Lower leg skin (tissue), 3 donors: ENCODE measurements around the gene ZNF69.
"Not testable (repeated sequence)": the region's sequence is repeated elsewhere in the genome, so short reads cannot be mapped to it uniquely, and the experiment has no call there.

Experiments used
- POLR2A ChIP-seq, 2 donors: fragments of 450-650 bp; IDR thresholded peaks; one replicate each; pipeline ENCODE4 v1.6.1; 2016 to 2017; ENCODE audit warnings: antibody characterized with exemption in 2 of 2, mild to moderate bottlenecking in 1 of 2, moderate library complexity in 1 of 2
- TF ChIP-seq, protein P1 (sequence below), 3 donors: fragments of 450-650 bp; IDR thresholded peaks; one replicate each; pipeline ENCODE4 v1.5.1; 2016; ENCODE audit warnings: antibody characterized with exemption in 3 of 3, mild to moderate bottlenecking in 3 of 3, moderate library complexity in 2 of 3

DNA sequence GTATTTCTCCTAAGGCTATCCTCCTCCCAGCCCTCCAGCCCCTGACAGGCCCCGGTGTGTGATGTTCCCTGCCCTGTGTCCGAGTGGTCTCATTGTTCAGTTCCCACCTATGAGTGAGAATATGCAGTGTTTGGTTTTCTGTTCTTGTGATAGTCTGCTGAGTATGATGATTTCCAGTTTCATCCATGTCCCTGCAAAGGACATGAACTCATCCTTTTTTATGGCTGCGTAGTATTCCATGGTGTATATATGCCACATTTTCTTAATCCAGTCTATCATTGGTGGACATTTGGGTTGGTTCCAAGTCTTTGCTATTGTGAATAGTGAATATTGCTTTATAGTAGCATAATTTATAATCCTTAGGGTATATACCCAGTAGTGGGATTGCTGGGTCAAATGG is 48.2 kb downstream of the ZNF69 start:
- not testable (repeated sequence) for TF ChIP-seq POLR2A (IDR thresholded peaks at IDR 0.05)
- TF ChIP-seq, protein P1, sequence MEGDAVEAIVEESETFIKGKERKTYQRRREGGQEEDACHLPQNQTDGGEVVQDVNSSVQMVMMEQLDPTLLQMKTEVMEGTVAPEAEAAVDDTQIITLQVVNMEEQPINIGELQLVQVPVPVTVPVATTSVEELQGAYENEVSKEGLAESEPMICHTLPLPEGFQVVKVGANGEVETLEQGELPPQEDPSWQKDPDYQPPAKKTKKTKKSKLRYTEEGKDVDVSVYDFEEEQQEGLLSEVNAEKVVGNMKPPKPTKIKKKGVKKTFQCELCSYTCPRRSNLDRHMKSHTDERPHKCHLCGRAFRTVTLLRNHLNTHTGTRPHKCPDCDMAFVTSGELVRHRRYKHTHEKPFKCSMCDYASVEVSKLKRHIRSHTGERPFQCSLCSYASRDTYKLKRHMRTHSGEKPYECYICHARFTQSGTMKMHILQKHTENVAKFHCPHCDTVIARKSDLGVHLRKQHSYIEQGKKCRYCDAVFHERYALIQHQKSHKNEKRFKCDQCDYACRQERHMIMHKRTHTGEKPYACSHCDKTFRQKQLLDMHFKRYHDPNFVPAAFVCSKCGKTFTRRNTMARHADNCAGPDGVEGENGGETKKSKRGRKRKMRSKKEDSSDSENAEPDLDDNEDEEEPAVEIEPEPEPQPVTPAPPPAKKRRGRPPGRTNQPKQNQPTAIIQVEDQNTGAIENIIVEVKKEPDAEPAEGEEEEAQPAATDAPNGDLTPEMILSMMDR (IDR thresholded peaks at IDR 0.05) = not testable (repeated sequence)
